ENCODE data around the gene SLC18B1.

The SLC18B1 gene

GRCh38 chr6:132832891-132833290 is 34.5 kb upstream of the SLC18B1 start:
- TF ChIP-seq EZH2phosphoT487 (IDR thresholded peaks at IDR 0.05; ENCODE audit: borderline replicate concordance): no peak
- no peak for TF ChIP-seq CTCF (conservative IDR thresholded peaks at IDR 0.05; ENCODE audit: low read length)
- no peak overlapping the region for H2AFZ ChIP-seq (ENCODE audit: low read length)
- H3K9ac ChIP-seq (ENCODE audit: low read depth, low read length, poor library complexity, severe bottlenecking): no peak overlapping the region
- H3K27me3 ChIP-seq (ENCODE audit: insufficient read depth, low read length, poor library complexity, severe bottlenecking): no peaks in the 10 kb centered on the region
- H3K4me1 ChIP-seq (ENCODE audit: insufficient read depth, low read length, poor library complexity, severe bottlenecking): no peaks in the 10 kb centered on the region
- no peaks in the 10 kb centered on the region for H3K36me3 ChIP-seq (ENCODE audit: insufficient read depth, low read length)
- no peaks in the 10 kb centered on the region for H4K20me1 ChIP-seq (ENCODE audit: insufficient read depth, low read length, poor library complexity, severe bottlenecking)
- H3K4me2 ChIP-seq (ENCODE audit: low read depth, low read length, poor library complexity, severe bottlenecking): no peak overlapping the region
- no peaks in the 10 kb centered on the region for H3F3A ChIP-seq (ENCODE audit: low read depth)
- H3K4me3 ChIP-seq (ENCODE audit: low read length, poor library complexity, severe bottlenecking): no peak overlapping the region
- no peaks in the 10 kb centered on the region for H3K9me3 ChIP-seq (ENCODE audit: insufficient read depth, low read depth, low read length)
- no peaks in the 10 kb centered on the region for H3K9me2 ChIP-seq (replicated peaks; ENCODE audit: low read depth, low read length)
- H3K79me2 ChIP-seq (ENCODE audit: insufficient read depth, low read length): no peaks in the 10 kb centered on the region

- H3K9me2 ChIP-seq (replicated peaks; ENCODE audit: low read depth, low read length): no peaks in the 10 kb centered on the region
- H3K4me3 ChIP-seq (ENCODE audit: low read length, poor library complexity, severe bottlenecking): no peak overlapping the region
- no peaks in the 10 kb centered on the region for H3K27me3 ChIP-seq (ENCODE audit: insufficient read depth, low read length, poor library complexity, severe bottlenecking)
- no peaks in the 10 kb centered on the region for H4K20me1 ChIP-seq (ENCODE audit: insufficient read depth, low read length, poor library complexity, severe bottlenecking)
- no peaks in the 10 kb centered on the region for H3F3A ChIP-seq (ENCODE audit: low read depth)
- no peaks in the 10 kb centered on the region for H3K4me1 ChIP-seq (ENCODE audit: insufficient read depth, low read length, poor library complexity, severe bottlenecking)
- H2AFZ ChIP-seq (ENCODE audit: low read length): no peak overlapping the region
- H3K4me2 ChIP-seq (ENCODE audit: low read depth, low read length, poor library complexity, severe bottlenecking): no peak overlapping the region
- no peaks in the 10 kb centered on the region for H3K9me3 ChIP-seq (ENCODE audit: insufficient read depth, low read depth, low read length)
- no peaks in the 10 kb centered on the region for H3K79me2 ChIP-seq (ENCODE audit: insufficient read depth, low read length)
- H3K36me3 ChIP-seq (ENCODE audit: insufficient read depth, low read length): no peaks in the 10 kb centered on the region
- H3K9ac ChIP-seq (ENCODE audit: low read depth, low read length, poor library complexity, severe bottlenecking): no peak overlapping the region
- TF ChIP-seq CTCF (conservative IDR thresholded peaks at IDR 0.05; ENCODE audit: low read length) (peak; percentile 70), EZH2phosphoT487 (IDR thresholded peaks at IDR 0.05; ENCODE audit: borderline replicate concordance) (no peak)
Measured at GRCh38 chr6:132830334-132830751, 31.9 kb upstream of the SLC18B1 start.

- Histone ChIP-seq H3K27me3 (ENCODE audit: insufficient read depth, low read length, poor library complexity, severe bottlenecking) (no peaks in the 10 kb centered on the region), H3K9me3 (ENCODE audit: insufficient read depth, low read depth, low read length) (no peaks in the 10 kb centered on the region), H3K4me3 (ENCODE audit: low read length, poor library complexity, severe bottlenecking) (no peak overlapping the region), H2AFZ (ENCODE audit: low read length) (no peak overlapping the region), H4K20me1 (ENCODE audit: insufficient read depth, low read length, poor library complexity, severe bottlenecking) (peaks cover 48% of the 10 kb centered on the region), H3K9me2 (replicated peaks; ENCODE audit: low read depth, low read length) (no peaks in the 10 kb centered on the region), H3K4me1 (ENCODE audit: insufficient read depth, low read length, poor library complexity, severe bottlenecking) (peaks cover 20% of the 10 kb centered on the region), H3F3A (ENCODE audit: low read depth) (peaks cover 18% of the 10 kb centered on the region), H3K4me2 (ENCODE audit: low read depth, low read length, poor library complexity, severe bottlenecking) (no peak overlapping the region), H3K36me3 (ENCODE audit: insufficient read depth, low read length) (peaks cover 47% of the 10 kb centered on the region), H3K9ac (ENCODE audit: low read depth, low read length, poor library complexity, severe bottlenecking) (no peak overlapping the region), H3K79me2 (ENCODE audit: insufficient read depth, low read length) (peaks cover 41% of the 10 kb centered on the region)
- TF ChIP-seq EZH2phosphoT487 (IDR thresholded peaks at IDR 0.05; ENCODE audit: borderline replicate concordance): no peak
- TF ChIP-seq CTCF (conservative IDR thresholded peaks at IDR 0.05; ENCODE audit: low read length): no peak
Measured at GRCh38 chr6:132820629-132821381, 22.4 kb upstream of the SLC18B1 start.

Data from Loucy (cell line).